ENCODE measurements around the gene C16orf92.

Gene C16orf92, protein sequence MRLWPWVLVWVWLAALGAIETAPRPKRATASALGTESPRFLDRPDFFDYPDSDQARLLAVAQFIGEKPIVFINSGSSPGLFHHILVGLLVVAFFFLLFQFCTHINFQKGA

DNA sequence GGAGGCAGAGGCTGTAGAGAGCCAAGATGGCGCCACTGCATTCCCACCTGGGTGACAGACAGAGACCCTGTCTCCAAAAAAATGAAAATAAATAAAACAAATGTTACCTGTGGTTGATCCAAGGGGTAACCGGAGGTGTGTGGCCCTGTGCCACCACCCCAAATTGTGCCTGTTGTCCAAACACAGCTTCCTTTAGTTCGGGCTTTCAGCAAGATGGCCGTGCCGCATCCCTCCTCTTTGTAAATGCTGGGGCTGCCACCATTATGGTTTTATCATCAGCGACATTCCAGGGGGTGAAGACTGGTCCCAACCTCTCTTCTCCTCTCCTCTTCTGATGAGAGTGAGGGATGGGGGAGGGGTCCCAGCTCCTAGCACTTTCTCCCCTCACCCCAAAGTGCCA, at the start of gene C16orf92:
Gene C16orf92 (plus strand): TSS at position 312 of the 400 bp plus-strand sequence. CDS start 143 bp downstream, outside the sequence.
- Histone ChIP-seq H3K79me2 (ENCODE audit: insufficient read depth, low read length) (no peaks in the 10 kb centered on the region), H3K4me2 (ENCODE audit: low read depth, low read length, poor library complexity, severe bottlenecking) (no peak within 1 kb of the TSS), H3K36me3 (ENCODE audit: insufficient read depth, low read length) (no peaks in the 10 kb centered on the region), H3K27me3 (ENCODE audit: insufficient read depth, low read length, poor library complexity, severe bottlenecking) (no peaks in the 10 kb centered on the region), H4K20me1 (ENCODE audit: insufficient read depth, low read length, poor library complexity, severe bottlenecking) (no peaks in the 10 kb centered on the region), H3K4me1 (ENCODE audit: insufficient read depth, low read length, poor library complexity, severe bottlenecking) (peaks cover 4% of the 10 kb centered on the region), H3F3A (ENCODE audit: low read depth) (no peaks in the 10 kb centered on the region), H3K9me3 (ENCODE audit: insufficient read depth, low read depth, low read length) (no peaks in the 10 kb centered on the region), H3K9ac (ENCODE audit: low read depth, low read length, poor library complexity, severe bottlenecking) (no peak within 1 kb of the TSS), H3K9me2 (replicated peaks; ENCODE audit: low read depth, low read length) (no peaks in the 10 kb centered on the region), H2AFZ (ENCODE audit: low read length) (no peak within 1 kb of the TSS), H3K4me3 (ENCODE audit: low read length, poor library complexity, severe bottlenecking) (no peak within 1 kb of the TSS)
- TF ChIP-seq, protein P1, sequence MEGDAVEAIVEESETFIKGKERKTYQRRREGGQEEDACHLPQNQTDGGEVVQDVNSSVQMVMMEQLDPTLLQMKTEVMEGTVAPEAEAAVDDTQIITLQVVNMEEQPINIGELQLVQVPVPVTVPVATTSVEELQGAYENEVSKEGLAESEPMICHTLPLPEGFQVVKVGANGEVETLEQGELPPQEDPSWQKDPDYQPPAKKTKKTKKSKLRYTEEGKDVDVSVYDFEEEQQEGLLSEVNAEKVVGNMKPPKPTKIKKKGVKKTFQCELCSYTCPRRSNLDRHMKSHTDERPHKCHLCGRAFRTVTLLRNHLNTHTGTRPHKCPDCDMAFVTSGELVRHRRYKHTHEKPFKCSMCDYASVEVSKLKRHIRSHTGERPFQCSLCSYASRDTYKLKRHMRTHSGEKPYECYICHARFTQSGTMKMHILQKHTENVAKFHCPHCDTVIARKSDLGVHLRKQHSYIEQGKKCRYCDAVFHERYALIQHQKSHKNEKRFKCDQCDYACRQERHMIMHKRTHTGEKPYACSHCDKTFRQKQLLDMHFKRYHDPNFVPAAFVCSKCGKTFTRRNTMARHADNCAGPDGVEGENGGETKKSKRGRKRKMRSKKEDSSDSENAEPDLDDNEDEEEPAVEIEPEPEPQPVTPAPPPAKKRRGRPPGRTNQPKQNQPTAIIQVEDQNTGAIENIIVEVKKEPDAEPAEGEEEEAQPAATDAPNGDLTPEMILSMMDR (conservative IDR thresholded peaks at IDR 0.05; ENCODE audit: low read length), result no peak
- no peak for TF ChIP-seq EZH2phosphoT487 (IDR thresholded peaks at IDR 0.05; ENCODE audit: borderline replicate concordance)

DNA sequence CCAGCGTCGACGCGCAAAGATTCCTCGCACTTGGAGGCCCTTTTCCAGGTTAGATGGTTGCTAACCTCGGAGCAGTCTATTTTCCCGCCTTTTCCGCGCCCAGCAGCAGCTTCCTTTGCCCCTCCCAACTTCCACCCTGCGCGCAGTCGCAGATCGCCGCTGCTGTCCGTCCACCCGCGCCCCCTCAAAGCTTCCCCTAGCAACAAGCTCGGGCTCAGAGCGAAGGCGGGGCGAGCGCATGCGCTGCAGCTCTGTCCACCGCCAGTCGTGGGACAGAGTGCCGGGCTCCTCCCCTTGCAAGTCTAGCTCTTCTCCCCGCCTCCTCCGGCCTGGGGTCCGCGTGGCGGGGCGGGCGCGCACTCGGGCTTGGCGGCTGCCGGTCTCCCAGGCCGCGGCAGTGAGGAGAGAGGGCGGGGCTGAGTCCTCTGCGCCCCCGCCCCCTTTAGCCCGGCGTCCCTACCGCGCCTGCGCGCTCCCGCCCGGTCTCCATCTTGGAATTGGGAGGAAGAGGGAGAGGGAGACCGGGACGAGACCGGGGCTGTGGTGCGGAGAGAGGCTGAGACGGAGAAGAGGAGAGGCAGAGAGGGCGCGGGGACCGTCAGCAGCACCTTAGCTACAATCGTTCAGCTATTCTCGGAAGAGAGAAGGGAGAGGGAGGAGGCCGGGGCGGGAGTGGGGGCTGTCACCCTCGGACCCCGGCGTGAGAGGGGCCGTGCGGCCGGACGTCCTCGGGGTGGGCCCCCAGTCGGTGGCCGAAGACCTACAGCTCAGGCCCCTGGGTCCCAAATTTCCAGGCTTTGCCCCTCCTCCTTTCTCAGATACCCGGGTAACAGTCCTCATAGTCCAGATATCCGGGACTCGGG, 49.4 kb upstream of the C16orf92 start, which contains the start of gene TAOK2:
Gene TAOK2 (plus strand): TSS at position 485 of the 863 bp plus-strand sequence. CDS start 3,905 bp downstream, outside the sequence.
- Histone ChIP-seq H3K9me2 (replicated peaks; ENCODE audit: low read depth, low read length) (no peaks in the 10 kb centered on the region), H3F3A (ENCODE audit: low read depth) (no peaks in the 10 kb centered on the region; the same call in 1 of the 2 replicates), H2AFZ (ENCODE audit: low read length) (peak within 1 kb of the TSS; percentile 76), H3K9me3 (ENCODE audit: insufficient read depth, low read depth, low read length) (no peaks in the 10 kb centered on the region), H3K4me1 (ENCODE audit: insufficient read depth, low read length, poor library complexity, severe bottlenecking) (peaks cover 42% of the 10 kb centered on the region), H3K36me3 (ENCODE audit: insufficient read depth, low read length) (peaks cover 7% of the 10 kb centered on the region; the same call in 1 of the 2 replicates), H3K9ac (ENCODE audit: low read depth, low read length, poor library complexity, severe bottlenecking) (peak within 1 kb of the TSS; percentile 96), H3K27me3 (ENCODE audit: insufficient read depth, low read length, poor library complexity, severe bottlenecking) (no peaks in the 10 kb centered on the region), H3K79me2 (ENCODE audit: insufficient read depth, low read length) (peaks cover 47% of the 10 kb centered on the region), H4K20me1 (ENCODE audit: insufficient read depth, low read length, poor library complexity, severe bottlenecking) (peaks cover 40% of the 10 kb centered on the region), H3K4me2 (ENCODE audit: low read depth, low read length, poor library complexity, severe bottlenecking) (peak within 1 kb of the TSS; percentile 86), H3K4me3 (ENCODE audit: low read length, poor library complexity, severe bottlenecking) (peak within 1 kb of the TSS; percentile 97)
- TF ChIP-seq EZH2phosphoT487 (IDR thresholded peaks at IDR 0.05; ENCODE audit: borderline replicate concordance), result no peak
- TF ChIP-seq, protein P1 (conservative IDR thresholded peaks at IDR 0.05; ENCODE audit: low read length), result no peak

DNA sequence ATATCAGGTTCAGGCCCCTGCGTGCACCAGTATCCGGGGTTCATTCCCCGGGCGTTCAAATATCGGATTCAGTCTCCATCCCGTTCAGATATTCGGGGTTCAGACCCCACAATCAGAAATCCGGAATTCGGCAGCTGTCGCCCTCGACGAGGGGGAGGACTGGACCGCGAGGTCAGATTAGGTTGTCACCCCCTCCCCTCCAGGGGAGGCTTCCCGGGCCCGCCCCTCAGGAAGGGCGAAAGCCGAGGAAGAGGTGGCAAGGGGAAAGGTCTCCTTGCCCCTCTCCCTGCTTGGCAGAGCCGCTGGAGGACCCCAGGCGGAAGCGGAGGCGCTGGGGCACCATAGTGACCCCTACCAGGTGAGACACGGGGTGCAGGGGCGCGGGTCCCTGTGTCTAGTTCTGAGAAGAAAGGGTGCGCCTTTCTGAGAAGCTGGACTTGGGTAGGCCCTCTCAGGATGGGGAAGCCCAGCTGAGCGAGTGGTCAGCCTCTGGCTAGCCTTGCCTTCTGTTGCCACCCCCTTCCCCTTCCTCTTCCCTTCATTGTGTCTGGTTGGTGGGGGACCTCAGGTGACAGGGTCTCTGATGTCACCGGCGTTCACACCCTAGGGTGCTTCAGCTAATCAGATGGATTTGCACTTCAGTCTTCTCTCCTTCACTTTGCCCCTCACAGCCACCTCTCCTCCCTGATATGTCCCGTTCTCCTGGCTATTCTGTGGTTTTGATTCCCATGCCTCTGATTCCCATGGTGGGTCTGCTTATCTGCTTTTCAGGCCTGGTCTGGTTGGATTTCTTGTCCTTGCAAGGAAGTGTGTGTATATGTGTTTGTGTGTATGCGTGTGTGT, 48.5 kb upstream of the C16orf92 start:
- Histone ChIP-seq H3K9me3 (ENCODE audit: insufficient read depth, low read depth, low read length) (no peaks in the 10 kb centered on the region), H3K9me2 (replicated peaks; ENCODE audit: low read depth, low read length) (no peaks in the 10 kb centered on the region), H3F3A (ENCODE audit: low read depth) (no peaks in the 10 kb centered on the region; the same call in 1 of the 2 replicates), H3K9ac (ENCODE audit: low read depth, low read length, poor library complexity, severe bottlenecking) (peak overlapping the region; percentile 96), H3K4me1 (ENCODE audit: insufficient read depth, low read length, poor library complexity, severe bottlenecking) (peaks cover 42% of the 10 kb centered on the region), H2AFZ (ENCODE audit: low read length) (peak overlapping the region; percentile 76), H3K36me3 (ENCODE audit: insufficient read depth, low read length) (peaks cover 16% of the 10 kb centered on the region; the same call in 1 of the 2 replicates), H3K4me2 (ENCODE audit: low read depth, low read length, poor library complexity, severe bottlenecking) (peak overlapping the region; percentile 86), H3K27me3 (ENCODE audit: insufficient read depth, low read length, poor library complexity, severe bottlenecking) (no peaks in the 10 kb centered on the region), H4K20me1 (ENCODE audit: insufficient read depth, low read length, poor library complexity, severe bottlenecking) (peaks cover 48% of the 10 kb centered on the region), H3K79me2 (ENCODE audit: insufficient read depth, low read length) (peaks cover 52% of the 10 kb centered on the region), H3K4me3 (ENCODE audit: low read length, poor library complexity, severe bottlenecking) (peak overlapping the region; percentile 97)
- TF ChIP-seq, protein P1 (conservative IDR thresholded peaks at IDR 0.05; ENCODE audit: low read length), result no peak; the same call in 1 of the 2 replicates
- no peak for TF ChIP-seq EZH2phosphoT487 (IDR thresholded peaks at IDR 0.05; ENCODE audit: borderline replicate concordance)

Data from Loucy (cell line).